Epithelial cell of esophagus (primary cell): ENCODE results near the gene UBR1.

Source experiments
- DNase-seq: peaks from one replicate; pipeline ENCODE4 v3.0.0; 2010; ENCODE audit warnings: low read depth
- H3K4me3 ChIP-seq: 2 replicates; pipeline ENCODE4 v1.5.1; 2011; ENCODE audit warnings: mild to moderate bottlenecking, low read length, control low read depth
- TF ChIP-seq, protein P1 (sequence below): IDR thresholded peaks from 2 replicates; pipeline ENCODE4 v1.5.1; 2011; ENCODE audit warnings: low read depth, mild to moderate bottlenecking, low read length, control low read depth, inconsistent platforms; ENCODE audit not compliant: insufficient read depth; ENCODE audit errors: missing control alignments

The UBR1 gene

DNA sequence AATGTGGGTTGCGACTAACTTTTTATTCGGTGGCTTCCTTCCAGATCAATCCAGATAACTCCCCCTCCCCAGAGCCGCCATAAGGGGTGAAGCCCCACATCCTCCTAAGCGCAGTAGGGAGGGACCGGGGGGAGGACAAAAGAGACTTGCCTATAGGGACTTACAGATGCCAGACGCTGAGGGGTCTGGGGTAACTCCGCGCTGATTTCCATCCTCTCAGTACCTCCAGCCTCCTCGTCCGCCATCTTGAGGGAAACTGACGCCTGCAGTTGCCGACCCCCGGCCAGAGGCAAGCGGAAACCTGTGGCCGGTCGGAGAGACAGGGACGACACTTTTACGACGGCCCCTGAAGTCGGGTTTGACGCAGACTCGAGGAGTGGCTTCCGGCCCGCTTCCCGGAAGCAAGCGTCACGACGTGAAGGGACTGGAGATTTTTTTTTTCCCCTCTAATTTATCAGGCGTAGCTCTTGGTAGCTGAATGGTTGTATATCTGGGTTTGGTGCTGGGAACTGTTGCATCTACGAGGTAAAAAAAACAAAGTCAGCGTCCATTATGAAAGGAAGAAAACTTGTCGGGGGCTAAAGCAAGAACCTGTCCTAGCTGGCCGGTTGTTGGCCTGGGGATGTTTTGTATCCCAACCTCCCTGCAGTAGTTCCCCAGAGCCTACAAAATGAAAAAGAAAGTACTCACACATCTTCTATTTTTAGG, at the start of gene UBR1:
TSS of gene UBR1 (minus strand) at position 261 of the 708 bp plus-strand sequence. CDS start at position 245, 16 bp downstream.
- DNase-seq = peak; percentile 85
- peak within 1 kb of the TSS; percentile 67 for H3K4me3 ChIP-seq
- TF ChIP-seq, protein P1, sequence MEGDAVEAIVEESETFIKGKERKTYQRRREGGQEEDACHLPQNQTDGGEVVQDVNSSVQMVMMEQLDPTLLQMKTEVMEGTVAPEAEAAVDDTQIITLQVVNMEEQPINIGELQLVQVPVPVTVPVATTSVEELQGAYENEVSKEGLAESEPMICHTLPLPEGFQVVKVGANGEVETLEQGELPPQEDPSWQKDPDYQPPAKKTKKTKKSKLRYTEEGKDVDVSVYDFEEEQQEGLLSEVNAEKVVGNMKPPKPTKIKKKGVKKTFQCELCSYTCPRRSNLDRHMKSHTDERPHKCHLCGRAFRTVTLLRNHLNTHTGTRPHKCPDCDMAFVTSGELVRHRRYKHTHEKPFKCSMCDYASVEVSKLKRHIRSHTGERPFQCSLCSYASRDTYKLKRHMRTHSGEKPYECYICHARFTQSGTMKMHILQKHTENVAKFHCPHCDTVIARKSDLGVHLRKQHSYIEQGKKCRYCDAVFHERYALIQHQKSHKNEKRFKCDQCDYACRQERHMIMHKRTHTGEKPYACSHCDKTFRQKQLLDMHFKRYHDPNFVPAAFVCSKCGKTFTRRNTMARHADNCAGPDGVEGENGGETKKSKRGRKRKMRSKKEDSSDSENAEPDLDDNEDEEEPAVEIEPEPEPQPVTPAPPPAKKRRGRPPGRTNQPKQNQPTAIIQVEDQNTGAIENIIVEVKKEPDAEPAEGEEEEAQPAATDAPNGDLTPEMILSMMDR = no peak

DNA sequence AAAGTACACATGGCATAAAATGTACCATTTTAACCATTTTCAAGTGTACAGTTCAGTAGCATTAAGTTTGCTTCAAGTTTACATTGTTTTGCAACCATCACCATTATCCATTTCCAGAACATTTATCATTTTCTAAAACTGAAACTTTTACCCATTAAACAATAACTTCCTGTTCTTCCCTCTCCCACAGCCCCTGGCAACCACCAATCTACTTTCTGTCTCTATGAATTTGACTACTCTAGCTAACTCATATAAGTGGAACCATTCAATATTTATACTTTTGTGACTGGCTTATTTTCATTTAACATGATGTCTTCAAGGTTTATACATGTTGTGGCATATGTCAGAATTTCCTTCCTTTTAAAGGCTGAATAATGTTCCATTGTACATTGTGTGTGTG, 47.4 kb upstream of the UBR1 start:
- no peak overlapping the region for H3K4me3 ChIP-seq
- DNase-seq = no peak
- TF ChIP-seq, protein P1 = no peak

GRCh38 chr15:43151688-43152087, 45.9 kb upstream of the UBR1 start:
- H3K4me3 ChIP-seq = no peak overlapping the region
- DNase-seq = no peak
- TF ChIP-seq, protein P1 = no peak

- H3K4me3 ChIP-seq = no peak overlapping the region
- TF ChIP-seq, protein P1 = no peak
- DNase-seq = peak; percentile 99
Measured at GRCh38 chr15:43150191-43150929, 44.5 kb upstream of the UBR1 start.

DNA sequence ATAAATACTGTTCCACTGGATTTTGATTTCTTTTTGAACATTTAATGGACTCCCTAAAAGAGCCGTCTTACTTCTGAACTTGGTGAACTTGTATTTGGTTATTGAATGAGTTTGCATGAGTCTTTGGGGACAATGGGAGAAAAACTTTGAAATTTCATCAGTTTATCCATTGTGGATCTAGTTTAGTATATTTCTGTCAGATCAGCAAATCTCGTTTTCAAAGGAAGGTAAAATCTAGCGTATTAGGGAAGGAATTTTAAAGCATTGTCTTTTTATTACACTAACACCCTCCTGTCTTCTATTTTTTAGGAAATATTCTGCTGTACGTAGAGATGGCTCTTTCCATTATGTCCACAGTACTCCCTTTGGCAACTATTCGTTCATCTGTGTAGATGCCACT, 40.3 kb upstream of the UBR1 start:
- no peak for DNase-seq
- TF ChIP-seq, protein P1 = no peak
- H3K4me3 ChIP-seq = no peak overlapping the region

- TF ChIP-seq, protein P1 = no peak
- no peak overlapping the region for H3K4me3 ChIP-seq
Measured at GRCh38 chr15:43144512-43144911, 38.7 kb upstream of the UBR1 start.

More at GRCh38 chr15:43144512-43144911, 38.7 kb upstream of the UBR1 start:
- DNase-seq = no peak
